IPS DF 4.7 (cell line): ENCODE measurements around the gene HOXC5.

Experiments used
- DNase-seq: peaks from one replicate; pipeline ENCODE4 v3.0.0-alpha.2; 2013; ENCODE audit warnings: low spot score; ENCODE audit errors: extremely low read depth

HOXC5 gene

GRCh38 chr12:54006559-54007220, 26.2 kb upstream of the HOXC5 start:
- DNase-seq: no peak

DNA sequence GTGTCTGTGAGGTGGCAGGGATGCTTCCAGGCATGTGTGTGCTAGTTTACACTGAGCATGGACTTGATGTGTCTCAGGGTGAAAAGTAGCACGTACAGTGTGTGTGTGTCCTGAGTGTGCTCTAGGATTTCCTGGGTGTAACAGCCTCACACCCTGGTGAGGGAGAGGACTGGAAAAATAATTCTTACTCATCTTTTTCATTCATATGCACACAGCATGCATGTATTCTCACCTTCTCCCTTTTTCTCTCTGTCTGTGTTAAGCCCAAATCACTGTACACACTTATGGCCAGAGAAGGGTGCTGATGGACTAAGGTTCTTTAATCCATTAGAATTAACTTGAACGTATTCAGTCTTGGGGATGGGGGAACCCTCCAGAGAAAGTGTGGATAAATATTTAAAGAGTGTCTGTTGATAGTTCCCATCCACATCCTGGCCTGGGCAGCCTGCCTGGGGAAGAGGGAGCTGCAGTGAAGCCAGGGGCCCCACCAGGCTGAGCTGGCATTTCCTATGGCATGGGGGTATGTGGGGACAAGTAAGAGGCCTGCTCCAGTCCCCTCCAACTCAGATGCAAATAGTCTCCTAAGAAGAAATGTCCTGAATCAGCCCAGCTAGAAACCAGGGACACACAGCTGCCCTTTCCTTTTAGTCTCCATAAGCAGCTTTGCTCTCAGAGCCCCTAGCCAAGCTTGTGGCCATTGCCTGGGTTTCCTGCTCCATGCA, 25.2 kb upstream of the HOXC5 start:
- DNase-seq: no peak

- no peak for DNase-seq
These were observed 24.6 kb upstream of the HOXC5 start for GRCh38 chr12:54008260-54008552.

DNA sequence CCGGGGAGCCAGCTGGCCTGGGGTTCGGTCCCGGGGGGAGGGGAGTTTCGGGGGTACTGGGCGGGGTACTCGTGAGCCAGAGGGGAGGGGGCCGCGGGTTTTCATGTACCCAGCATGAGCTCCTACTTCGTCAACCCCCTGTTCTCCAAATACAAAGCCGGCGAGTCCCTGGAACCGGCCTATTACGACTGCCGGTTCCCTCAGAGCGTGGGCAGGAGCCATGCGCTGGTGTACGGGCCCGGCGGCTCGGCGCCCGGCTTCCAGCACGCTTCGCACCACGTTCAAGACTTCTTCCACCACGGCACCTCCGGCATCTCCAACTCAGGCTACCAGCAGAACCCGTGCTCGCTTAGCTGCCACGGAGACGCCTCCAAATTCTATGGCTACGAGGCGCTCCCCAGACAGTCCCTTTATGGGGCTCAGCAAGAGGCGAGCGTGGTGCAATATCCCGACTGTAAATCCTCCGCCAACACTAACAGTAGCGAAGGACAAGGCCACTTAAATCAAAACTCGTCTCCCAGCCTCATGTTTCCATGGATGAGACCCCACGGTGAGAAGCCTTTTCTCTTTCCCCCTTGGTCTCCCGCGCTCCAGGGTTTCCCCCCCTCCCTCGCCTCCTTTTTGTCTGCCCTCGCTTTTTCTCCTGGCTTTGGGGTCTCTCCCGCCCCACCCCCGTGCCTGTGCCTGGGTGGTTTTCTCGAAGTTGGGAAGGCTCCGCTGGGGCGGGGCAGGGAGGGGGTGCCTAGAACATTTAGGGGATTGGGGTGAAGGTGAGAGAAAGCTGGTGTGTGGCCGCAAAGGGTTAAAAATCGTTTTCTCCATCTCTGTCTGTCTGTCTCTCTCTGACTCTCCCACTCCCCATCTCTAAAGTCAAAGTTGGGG, 23.4 kb upstream of the HOXC5 start:
- no peak for DNase-seq

GRCh38 chr12:54010053-54010971, 22.5 kb upstream of the HOXC5 start:
- no peak for DNase-seq

GRCh38 chr12:54010972-54011664, 21.7 kb upstream of the HOXC5 start:
- no peak for DNase-seq

- no peak for DNase-seq
These were observed 21.0 kb upstream of the HOXC5 start for GRCh38 chr12:54011665-54012532.

GRCh38 chr12:54012631-54013409, 20.0 kb upstream of the HOXC5 start:
- DNase-seq: no peak

GRCh38 chr12:54014377-54015017, 18.4 kb upstream of the HOXC5 start:
- DNase-seq: no peak

- no peak for DNase-seq
These were observed 17.6 kb upstream of the HOXC5 start for GRCh38 chr12:54015018-54015931.

GRCh38 chr12:54016051-54016450, 16.8 kb upstream of the HOXC5 start:
- DNase-seq: no peak

- no peak for DNase-seq
These were observed 16.3 kb upstream of the HOXC5 start for GRCh38 chr12:54016478-54016964.

- no peak for DNase-seq
These were observed 15.6 kb upstream of the HOXC5 start for GRCh38 chr12:54017027-54017788.

- DNase-seq: no peak
These were observed 14.9 kb upstream of the HOXC5 start for GRCh38 chr12:54017878-54018467.

- no peak for DNase-seq
These were observed 14.3 kb upstream of the HOXC5 start for GRCh38 chr12:54018468-54018984.
